Stimulated activated CD8-positive, alpha-beta memory T cell treated with anti-CD3 and anti-CD28 coated beads, Interleukin-4, amount 100 ng/mL, for 4 hours (primary cell): Measurements from ENCODE around the gene MBOAT2.
"Not testable (repeated sequence)": the region's sequence is repeated elsewhere in the genome, so short reads cannot be mapped to it uniquely, and the experiment has no call there.

ENCODE experiments used
- DNase-seq, 2 donors: peaks; one replicate each; pipeline ENCODE4 v3.0.0-alpha.2; 2020; ENCODE audit warnings: low read depth in 2 of 2, low spot score in 1 of 2

Gene MBOAT2

GRCh38 chr2:8902757-8903156, 100.7 kb downstream of the MBOAT2 start:
- DNase-seq, result not testable (repeated sequence)

DNA sequence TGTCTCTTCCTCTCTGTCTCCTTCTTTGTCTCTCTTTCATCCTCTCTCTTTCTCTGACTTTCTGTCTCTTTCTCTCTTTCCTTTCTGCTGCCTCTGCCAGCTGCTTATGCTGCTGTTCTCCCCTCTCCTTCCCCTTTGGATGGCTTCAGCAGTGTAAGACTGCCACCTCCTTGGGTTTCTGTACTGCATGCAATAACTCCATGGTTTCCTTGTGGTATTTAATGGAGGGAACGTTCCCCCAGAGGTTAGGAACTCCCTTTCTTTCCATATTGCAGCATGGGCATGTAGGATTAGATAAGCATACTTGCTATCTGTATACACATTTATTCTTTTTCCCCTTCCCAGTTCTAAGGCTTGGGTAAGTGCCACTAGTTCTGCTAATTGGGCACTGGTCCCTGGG, 106.3 kb downstream of the MBOAT2 start:
- DNase-seq, result not testable (repeated sequence)

GRCh38 chr2:8896671-8897070, 106.8 kb downstream of the MBOAT2 start:
- not testable (repeated sequence) for DNase-seq

- not testable (repeated sequence) for DNase-seq
Measured at GRCh38 chr2:8895087-8895912, 108.2 kb downstream of the MBOAT2 start.

DNA sequence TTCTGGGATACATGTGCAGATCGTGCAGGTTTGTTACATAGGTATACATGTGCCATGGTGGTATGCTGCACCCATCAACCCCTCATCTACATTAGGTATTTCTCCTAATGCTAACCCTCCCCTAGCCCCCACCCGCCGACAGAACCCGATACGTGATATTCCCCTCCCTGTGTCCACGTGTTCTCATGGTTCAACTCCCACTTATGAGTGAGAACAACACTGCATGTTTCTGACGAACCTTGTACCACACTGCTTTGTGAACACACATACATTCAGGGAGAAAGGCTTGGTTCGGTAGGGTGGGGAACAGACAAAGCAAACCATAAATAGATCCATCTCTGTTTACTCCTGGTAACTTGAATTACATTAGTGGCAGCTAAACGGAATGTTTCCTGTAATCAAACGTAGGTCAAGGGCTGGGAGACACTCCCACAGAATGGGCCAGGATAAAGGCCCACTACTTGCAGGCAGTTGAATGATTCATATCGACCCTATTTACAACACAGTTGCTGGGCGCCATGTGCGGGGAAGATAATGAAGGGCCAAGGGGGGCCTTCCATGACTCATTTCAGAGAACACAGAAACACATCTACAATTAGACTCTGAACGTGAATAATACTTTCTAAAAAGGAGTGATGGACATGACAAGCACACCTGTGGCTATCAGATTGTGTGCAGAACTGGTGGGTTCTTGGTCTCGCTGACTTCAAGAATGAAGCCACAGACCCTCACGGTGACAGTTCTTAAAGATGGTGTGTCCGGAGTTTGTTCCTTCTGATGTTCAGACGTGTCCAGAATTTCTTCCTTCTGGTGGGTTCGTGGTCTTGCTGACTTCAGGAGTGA, 109.3 kb downstream of the MBOAT2 start:
- DNase-seq, result no peak

- no peak for DNase-seq
Measured at GRCh38 chr2:8893474-8893873, 110.0 kb downstream of the MBOAT2 start.

GRCh38 chr2:8892111-8892510, 111.4 kb downstream of the MBOAT2 start:
- DNase-seq, result no peak

DNA sequence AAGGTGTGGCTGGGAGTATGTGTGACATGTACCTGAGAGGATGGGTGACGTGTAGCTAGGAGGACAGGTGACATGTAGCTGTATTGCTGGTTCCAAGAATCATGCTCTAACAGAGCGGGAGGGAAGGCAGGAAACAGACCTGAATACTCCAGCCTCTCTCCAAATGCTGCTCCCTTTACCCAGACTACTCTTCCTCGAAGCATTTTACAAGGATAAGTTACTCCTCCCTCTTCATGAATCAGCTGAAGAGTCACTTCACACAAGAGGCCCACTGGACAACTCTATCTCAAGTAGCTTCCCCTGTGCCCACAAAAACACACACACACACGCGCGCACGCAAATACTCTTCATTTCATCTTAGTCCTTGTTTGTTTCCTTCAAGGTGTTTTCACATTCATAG, 113.5 kb downstream of the MBOAT2 start:
- no peak for DNase-seq

DNA sequence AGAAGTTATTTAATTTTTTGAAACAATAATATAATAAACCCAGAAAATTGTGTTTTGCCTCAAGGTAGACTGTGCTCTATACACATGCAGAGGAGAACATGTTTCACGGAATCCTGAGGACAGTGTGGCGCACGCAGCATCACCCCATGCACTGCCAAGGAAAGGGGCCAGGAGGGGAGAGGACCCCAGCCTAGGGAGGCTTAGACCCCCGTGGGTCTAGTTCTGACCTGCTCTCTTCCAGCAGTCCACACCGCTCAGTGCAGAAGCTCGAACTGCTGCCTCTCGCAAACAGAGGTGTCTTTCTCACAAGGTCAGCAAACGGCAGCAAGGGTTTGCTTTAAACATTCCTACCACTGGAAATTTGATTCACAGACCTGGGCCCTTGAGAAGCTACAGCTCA, 114.5 kb downstream of the MBOAT2 start:
- no peak for DNase-seq

DNA sequence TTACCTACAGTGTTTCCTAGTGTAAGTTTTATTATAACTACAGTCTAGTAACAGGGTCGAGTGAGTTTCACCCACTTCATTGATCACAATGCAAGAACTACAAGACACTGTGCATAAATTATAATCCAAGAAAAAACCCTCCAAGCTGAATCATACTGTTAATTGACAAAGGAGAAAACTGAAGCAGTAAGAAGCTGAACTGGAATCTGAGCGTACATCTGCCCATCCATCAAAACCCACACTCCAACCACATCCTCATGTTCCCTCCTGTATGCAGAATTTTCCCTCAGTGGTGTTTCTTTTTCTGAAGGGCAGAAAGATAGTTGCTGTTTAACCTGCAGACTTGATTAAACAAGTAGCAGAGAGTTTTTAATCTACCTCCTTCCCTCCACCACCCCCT, 116.6 kb downstream of the MBOAT2 start:
- DNase-seq, result no peak

- no peak for DNase-seq
Measured at GRCh38 chr2:8886202-8886518, 117.3 kb downstream of the MBOAT2 start.

- no peak for DNase-seq
Measured at GRCh38 chr2:8885449-8886201, 117.9 kb downstream of the MBOAT2 start.

DNA sequence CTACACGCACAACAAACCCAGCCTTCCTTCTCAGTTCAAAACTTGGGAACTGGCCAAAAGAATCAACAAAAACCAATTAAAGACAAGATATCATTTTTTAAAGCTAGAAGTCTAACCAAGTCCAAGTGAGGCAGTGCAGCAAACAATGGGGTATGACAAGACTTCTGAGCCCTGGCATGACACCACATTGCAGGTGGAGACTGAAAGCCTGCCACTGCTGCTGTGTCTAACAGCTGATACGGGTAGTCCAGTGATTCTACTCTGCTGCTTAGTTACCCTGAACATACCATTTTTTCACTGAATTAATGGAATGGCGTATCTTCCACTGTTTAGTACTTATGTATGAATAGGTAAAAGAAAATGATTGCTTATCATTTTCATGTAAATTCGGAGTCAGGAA, 118.7 kb downstream of the MBOAT2 start:
- DNase-seq, result no peak

DNA sequence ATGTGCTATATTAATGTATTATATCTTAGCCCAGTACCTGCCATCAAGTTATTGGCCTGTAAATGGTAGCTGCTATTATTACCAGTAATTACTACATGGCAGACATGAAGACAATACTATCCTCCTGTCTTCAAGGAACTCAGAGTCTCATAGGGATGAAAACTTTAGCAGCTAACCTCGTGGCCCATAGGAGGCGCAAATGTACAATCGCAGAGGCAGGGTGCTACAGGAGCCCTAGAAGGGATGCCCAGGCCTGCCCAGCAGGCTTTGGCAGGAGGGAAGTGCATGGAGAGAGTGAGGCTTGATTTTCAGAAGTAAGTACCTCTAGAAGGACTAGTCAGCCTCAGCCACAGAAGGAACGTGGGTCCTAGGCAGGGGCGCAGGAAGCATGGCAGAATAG, 121.4 kb downstream of the MBOAT2 start:
- no peak for DNase-seq

DNA sequence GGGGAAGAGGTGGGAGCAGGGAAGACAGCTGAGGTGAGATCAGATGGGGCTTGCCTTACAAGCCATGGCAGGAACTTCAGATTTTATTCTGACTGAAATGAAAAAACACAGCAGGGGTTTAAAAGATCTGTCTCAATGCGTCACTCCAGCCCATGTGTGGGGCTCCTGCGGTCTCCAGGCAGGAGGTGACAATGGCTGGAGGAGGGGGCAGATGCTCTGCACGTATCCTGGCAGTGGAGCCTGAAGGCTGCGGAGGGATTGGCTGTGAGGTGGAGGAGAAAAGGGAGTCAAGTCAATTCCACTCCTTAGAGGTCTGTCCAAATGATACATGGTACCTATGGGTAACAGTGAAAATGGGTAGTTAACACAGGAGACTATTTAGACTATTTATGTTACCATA, 125.6 kb downstream of the MBOAT2 start:
- DNase-seq, result no peak

DNA sequence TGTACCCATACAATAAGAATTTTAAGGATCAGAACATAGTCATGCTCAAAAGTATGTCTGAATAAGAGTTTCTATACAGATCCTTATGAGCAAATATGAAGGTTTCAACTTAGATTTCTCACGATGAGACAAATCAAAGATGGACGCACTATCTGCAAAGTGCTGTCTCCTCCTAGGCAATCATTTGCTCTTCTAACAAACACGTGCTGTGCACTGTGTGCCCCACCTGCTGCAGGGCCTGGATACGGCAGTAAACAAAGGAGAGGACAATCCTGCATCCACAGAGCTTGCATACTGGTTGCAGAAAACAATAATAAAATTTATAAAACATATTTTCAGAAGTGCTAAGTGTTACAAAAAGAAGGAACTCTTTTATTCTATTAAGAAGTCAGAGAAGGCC, 126.2 kb downstream of the MBOAT2 start:
- DNase-seq, result no peak

DNA sequence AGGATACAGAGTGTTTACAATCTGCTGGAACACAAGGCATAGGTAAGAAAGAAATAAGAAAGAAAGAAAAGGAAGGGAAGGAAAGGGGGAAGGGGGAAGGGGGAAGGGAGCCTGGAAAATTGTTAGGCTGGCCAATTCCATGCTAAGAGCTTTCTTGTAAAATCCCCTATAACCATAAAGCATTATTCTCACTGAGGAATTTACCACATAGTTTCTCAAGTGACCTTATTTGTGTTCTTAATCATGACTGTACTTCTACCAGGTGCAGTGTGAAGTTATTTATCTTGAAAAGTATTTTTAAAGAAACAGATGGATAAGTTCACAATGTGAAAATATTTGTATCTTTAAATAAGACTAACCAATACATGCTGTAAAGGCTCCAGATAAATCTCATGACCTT, 126.9 kb downstream of the MBOAT2 start:
- DNase-seq, result no peak

DNA sequence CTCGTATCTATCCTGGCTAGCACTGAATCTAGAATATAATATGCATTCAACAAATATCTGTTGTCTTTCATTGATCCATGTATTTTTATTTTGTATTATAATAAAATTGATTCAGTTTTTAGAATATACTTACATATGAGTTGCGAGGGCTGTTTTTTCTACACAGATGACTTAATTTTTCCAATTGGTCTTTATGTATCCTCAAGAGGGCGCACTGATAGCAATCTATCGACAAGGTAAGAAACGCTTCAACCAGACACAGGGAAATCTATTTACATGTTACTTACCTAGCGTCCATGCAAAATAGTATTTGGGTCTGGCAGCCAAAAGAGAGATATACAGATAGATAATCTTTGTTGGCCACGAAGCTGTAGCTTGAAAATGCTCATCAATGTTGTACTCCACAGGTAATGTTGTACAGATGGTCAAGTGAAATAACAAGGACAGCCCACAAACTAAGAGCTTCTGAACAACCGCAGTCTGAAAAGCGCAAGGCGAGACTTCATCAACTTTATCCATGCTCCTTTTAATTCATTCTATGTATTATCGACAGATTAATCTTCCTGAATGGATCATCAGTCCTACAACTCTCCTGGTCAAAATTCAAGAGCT, 130.6 kb downstream of the MBOAT2 start:
- DNase-seq, result no peak

GRCh38 chr2:8870441-8870840, 133.0 kb downstream of the MBOAT2 start:
- DNase-seq, result no peak

- no peak for DNase-seq
Measured at GRCh38 chr2:8867363-8867762, 136.1 kb downstream of the MBOAT2 start.

- no peak for DNase-seq
Measured at GRCh38 chr2:8863331-8863953, 140.0 kb downstream of the MBOAT2 start.
